GM11168 (cell line): Measurements from ENCODE around the gene TNFAIP8L2.

Experiments used
- in situ Hi-C: fragments of 300-500 bp; cut with MboI; formaldehyde crosslinking; loops from one replicate; pipeline ENCODE4 v1.12.0; 2022; ENCODE audit warnings: low sequenced_read_pairs; ENCODE audit not compliant: unreplicated experiment

The TNFAIP8L2 gene

GRCh38 chr1:151145304-151146071 is 11.0 kb upstream of the TNFAIP8L2 start:
- in situ Hi-C loops, result no loop called here

- in situ Hi-C loops, result no loop called here
These were observed 10.4 kb upstream of the TNFAIP8L2 start for GRCh38 chr1:151146072-151146411.

GRCh38 chr1:151146412-151147131 is 9.9 kb upstream of the TNFAIP8L2 start, which contains the start of gene SEMA6C:
Gene SEMA6C (minus strand): TSS chr1:151146631. CDS start chr1:151142621, 4,010 bp downstream.
- in situ Hi-C loops, result no loop called here

GRCh38 chr1:151147132-151147503 is 9.3 kb upstream of the TNFAIP8L2 start:
- in situ Hi-C loops, result no loop called here

GRCh38 chr1:151147665-151148064 is 8.8 kb upstream of the TNFAIP8L2 start:
- in situ Hi-C loops, result no loop called here

GRCh38 chr1:151157067-151157531 is 650 bp downstream of the TNFAIP8L2 start:
- in situ Hi-C loops, result loop anchor here (5.0 kb wide), 1 partner anchor 55 kb away; no protein-coding TSS in a partner anchor

- in situ Hi-C loops, result loop anchor here (5.0 kb wide), 1 partner anchor 56 kb away; no protein-coding TSS in a partner anchor
These were observed 1.9 kb downstream of the TNFAIP8L2 start for GRCh38 chr1:151158326-151158725.

- in situ Hi-C loops, result loop anchor here (5.0 kb wide), 1 partner anchor 56 kb away; no protein-coding TSS in a partner anchor
These were observed 2.4 kb downstream of the TNFAIP8L2 start for GRCh38 chr1:151158751-151159251.

GRCh38 chr1:151159373-151159772 is 2.9 kb downstream of the TNFAIP8L2 start:
- in situ Hi-C loops, result loop anchor here (5.0 kb wide), 1 partner anchor 57 kb away; no protein-coding TSS in a partner anchor

- in situ Hi-C loops, result no loop called here
These were observed 8.4 kb downstream of the TNFAIP8L2 start for GRCh38 chr1:151164732-151165280.

- in situ Hi-C loops, result no loop called here
These were observed 8.9 kb downstream of the TNFAIP8L2 start for GRCh38 chr1:151165281-151165737.

- in situ Hi-C loops, result no loop called here
These were observed 9.5 kb downstream of the TNFAIP8L2 start, which contains the start of the genes LYSMD1 and SCNM1 for GRCh38 chr1:151165738-151166504. Gene LYSMD1 (minus strand): TSS chr1:151165902. CDS start chr1:151165258, 644 bp downstream. Gene SCNM1 (plus strand): TSS chr1:151166144. CDS start chr1:151166153, 9 bp downstream.

GRCh38 chr1:151166505-151166956 is 10.1 kb downstream of the TNFAIP8L2 start:
- in situ Hi-C loops, result no loop called here

GRCh38 chr1:151167116-151167515 is 10.7 kb downstream of the TNFAIP8L2 start:
- in situ Hi-C loops, result no loop called here

GRCh38 chr1:151171190-151171589 is 14.7 kb downstream of the TNFAIP8L2 start:
- in situ Hi-C loops, result no loop called here

GRCh38 chr1:151175041-151175741 is 18.7 kb downstream of the TNFAIP8L2 start:
- in situ Hi-C loops, result no loop called here

- in situ Hi-C loops, result no loop called here
These were observed 19.4 kb downstream of the TNFAIP8L2 start, which contains the start of gene TMOD4 for GRCh38 chr1:151175863-151176262. Gene TMOD4 (minus strand): TSS chr1:151175981. CDS start chr1:151174875, 1,106 bp downstream.

- in situ Hi-C loops, result no loop called here
These were observed 20.1 kb downstream of the TNFAIP8L2 start for GRCh38 chr1:151176514-151177045.

- in situ Hi-C loops, result no loop called here
These were observed 27.8 kb downstream of the TNFAIP8L2 start for GRCh38 chr1:151184211-151184610.
